ENCODE data around the gene RGPD6. TPM values are rescaled to one million over a fixed set of nuclear protein-coding genes. Genes with fewer than 3 reads are reported as not detected.

RGPD6 gene
- total RNA-seq (2022; extraction: Qiagen RNA extraction; ENCODE audit: low read depth): 5.1 to 12.4 TPM (median 9.1 TPM) in 5 replicates

GRCh38 chr2:110576763-110577416 is at the start of gene RGPD6:
RGPD6 (minus strand) TSS chr2:110577222; CDS start chr2:110577024, 198 bp downstream.

GRCh38 chr2:110472171-110473058 is 104.6 kb downstream of the RGPD6 start, which contains the start of gene LIMS4:
LIMS4 (minus strand) TSS chr2:110472816; CDS start chr2:110472778, 38 bp downstream.

Other genes starting within 250 kb of the RGPD6 start
- 0.46 to 1.3 TPM (median 0.74 TPM) in 5 replicates for gene LIMS4, start 104.4 kb downstream of the RGPD6 start, total RNA-seq (2022; extraction: Qiagen RNA extraction; ENCODE audit: low read depth)
- 36.1 to 46.7 TPM (median 41.3 TPM) in 5 replicates for gene BUB1, start 100.8 kb upstream of the RGPD6 start, total RNA-seq (2022; extraction: Qiagen RNA extraction; ENCODE audit: low read depth)
- not detected in 5 replicates for gene ACOXL, start 155.4 kb upstream of the RGPD6 start, total RNA-seq (2022; extraction: Qiagen RNA extraction; ENCODE audit: low read depth)

Data from A549 treated with GW870086 at 1 μM for 4 hours (cell line).